GF-D8 (cell line): Measurements from ENCODE around the gene TRPM2.

Source experiments
- DNase-seq: peaks from one replicate; lab custom pipeline; 2025; lab: John Stamatoyannopoulos, UW

TRPM2 gene

DNA sequence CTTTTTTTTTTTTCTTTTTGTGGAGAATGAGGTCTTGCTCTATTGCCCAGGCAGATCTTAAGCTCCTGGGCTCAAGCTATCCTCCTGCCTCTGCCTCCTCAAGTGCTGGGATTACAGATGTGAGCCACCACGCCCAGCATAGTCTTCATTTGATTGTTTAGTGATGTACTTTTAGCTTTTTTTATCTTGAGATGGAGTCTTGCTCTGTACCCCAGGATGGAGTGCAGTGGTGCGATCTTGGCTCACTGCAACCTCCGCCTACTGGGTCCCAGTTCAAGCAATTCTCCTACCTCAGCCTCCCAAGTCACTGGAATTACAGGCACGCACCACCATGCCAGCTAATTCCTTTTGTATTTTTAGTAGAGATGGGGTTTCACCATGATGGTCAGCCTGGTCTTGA lies 77.9 kb downstream of the TRPM2 start:
- no peak for DNase-seq

- no peak for DNase-seq
These were observed 79.7 kb downstream of the TRPM2 start for GRCh38 chr21:44432841-44433790.

GRCh38 chr21:44433791-44434567 lies 80.6 kb downstream of the TRPM2 start:
- DNase-seq = no peak

- DNase-seq = no peak
These were observed 81.1 kb downstream of the TRPM2 start for GRCh38 chr21:44434568-44434925.

- no peak for DNase-seq
These were observed 81.7 kb downstream of the TRPM2 start for GRCh38 chr21:44434936-44435635.

GRCh38 chr21:44436111-44436611 lies 82.7 kb downstream of the TRPM2 start:
- DNase-seq = no peak

GRCh38 chr21:44436958-44437357 lies 83.5 kb downstream of the TRPM2 start:
- DNase-seq = no peak

- DNase-seq = no peak
These were observed 83.9 kb downstream of the TRPM2 start for GRCh38 chr21:44437371-44437695.

GRCh38 chr21:44437696-44438431 lies 84.4 kb downstream of the TRPM2 start:
- DNase-seq = no peak

- DNase-seq = no peak
These were observed 85.2 kb downstream of the TRPM2 start for GRCh38 chr21:44438531-44439210.

DNA sequence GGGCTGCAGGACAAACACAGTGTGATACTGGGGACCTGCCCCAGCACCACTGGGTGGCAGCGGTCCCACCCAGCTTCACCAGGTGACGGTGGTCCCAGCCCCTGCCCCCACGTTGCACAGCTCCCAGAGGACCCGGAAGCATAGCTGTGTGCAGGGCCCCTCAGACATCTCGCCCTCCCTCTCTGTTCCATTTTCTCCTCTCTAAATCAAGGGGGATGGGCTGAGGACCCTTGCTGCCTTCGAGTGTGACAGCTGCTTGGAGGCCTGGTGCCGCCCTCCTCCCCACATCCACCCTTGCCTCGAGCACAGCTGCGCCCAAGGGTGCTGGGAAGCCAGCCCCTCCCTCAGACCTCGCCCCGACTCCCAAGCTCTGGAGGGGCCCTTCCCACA lies 85.8 kb downstream of the TRPM2 start:
- DNase-seq = no peak

- no peak for DNase-seq
These were observed 87.0 kb downstream of the TRPM2 start for GRCh38 chr21:44440241-44441040.

GRCh38 chr21:44441041-44441400 lies 87.6 kb downstream of the TRPM2 start:
- no peak for DNase-seq

DNA sequence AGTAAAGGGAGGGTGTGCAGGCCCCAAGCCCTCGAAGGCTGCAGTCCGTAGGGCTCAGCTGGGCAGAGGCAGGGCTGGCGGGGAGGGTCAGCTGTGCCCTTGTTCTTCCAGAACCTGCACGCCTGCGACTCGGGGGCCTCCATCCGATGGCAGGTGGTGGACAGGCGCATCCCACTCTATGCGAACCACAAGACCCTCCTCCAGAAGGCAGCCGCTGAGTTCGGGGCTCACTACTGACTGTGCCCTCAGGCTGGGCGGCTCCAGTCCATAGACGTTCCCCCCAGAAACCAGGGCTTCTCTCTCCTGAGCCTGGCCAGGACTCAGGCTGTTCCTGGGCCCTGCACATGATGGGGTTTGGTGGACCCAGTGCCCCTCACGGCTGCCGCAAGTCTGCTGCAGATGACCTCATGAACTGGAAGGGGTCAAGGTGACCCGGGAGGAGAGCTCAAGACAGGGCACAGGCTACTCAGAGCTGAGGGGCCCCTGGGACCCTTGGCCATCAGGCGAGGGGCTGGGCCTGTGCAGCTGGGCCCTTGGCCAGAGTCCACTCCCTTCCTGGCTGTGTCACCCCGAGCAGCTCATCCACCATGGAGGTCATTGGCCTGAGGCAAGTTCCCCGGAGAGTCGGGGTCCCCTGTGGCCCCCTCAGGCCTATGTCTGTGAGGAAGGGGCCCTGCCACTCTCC lies 88.3 kb downstream of the TRPM2 start:
- no peak for DNase-seq

- DNase-seq = no peak
These were observed 89.1 kb downstream of the TRPM2 start for GRCh38 chr21:44442266-44443125.

- no peak for DNase-seq
These were observed 90.0 kb downstream of the TRPM2 start for GRCh38 chr21:44443291-44443890.

DNA sequence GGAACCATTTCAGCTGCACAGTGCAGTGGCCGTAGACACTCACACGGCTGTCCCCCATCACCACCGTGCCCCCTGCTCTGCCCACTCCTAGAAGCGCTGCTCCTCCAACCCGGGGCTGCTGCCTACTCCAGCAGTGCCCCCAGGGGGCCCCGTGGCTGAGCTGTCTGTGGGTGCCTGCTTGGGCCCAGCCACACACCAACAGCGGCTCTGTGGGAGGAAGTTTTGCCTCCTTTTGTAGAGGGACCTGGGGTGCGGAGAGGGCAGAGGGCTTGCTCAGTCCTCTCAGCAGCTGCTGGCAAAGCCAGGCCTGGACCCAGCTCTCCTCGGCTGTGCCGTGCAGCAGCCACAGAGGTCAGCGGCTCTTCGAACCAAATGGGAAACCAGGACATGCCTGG lies 90.5 kb downstream of the TRPM2 start:
- no peak for DNase-seq

DNA sequence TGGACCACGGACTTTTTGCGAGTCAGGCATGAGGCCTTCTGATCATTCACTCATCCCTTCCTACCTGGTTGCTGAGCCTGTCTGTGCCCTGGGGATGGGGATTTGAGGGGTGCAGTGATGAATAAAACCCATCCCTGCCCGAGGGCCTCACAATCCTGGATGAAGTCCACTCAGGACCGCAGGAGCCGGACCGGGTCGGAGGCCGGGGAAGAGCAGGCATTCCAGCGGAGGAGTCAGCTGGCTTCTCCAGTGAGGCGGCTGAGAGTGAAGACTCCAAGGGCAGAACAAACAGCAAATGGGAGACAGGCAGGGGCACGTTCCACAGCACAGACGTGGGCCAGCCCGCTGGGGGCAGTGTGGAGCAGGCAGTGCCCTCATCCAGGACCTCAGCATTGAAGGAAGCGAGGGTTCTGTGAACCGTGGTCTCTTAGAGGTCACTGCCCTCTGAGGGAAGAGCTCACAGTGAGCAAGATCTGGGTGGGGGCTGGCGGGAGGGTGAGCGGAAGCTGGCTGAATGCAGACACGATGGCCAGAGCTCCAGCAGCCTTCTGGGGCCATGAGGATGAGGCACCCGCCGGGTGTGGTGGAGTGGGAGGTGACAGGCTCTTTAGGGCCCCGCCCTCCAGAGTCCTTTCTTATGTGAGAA lies 91.0 kb downstream of the TRPM2 start:
- no peak for DNase-seq
